ENCODE measurements around the gene RBM15B. TPM values are rescaled to one million over a fixed set of nuclear protein-coding genes. Genes with fewer than 3 reads are reported as not detected.

The RBM15B gene
- total and polyA plus RNA-seq, 9 of the 15 experiments (the other 6 are each of a cell fraction or from before 2014, with no cell fraction given): 1.8 to 21.0 (median 10.5) TPM

- H3K9me3 ChIP-seq (replicated peaks; ENCODE audit: control insufficient read depth, insufficient read depth, low read depth, low read length): no peaks in the 10 kb centered on the region
- H2AFZ ChIP-seq (ENCODE audit: low read depth, low read length): no peak overlapping the region
- ATAC-seq (no peak), DNase-seq (ENCODE audit: extremely low read depth in 1 of 4, low spot score in 3 of 4) (peak in 2 of 4 experiments; percentile 13 to 14), FAIRE-seq (no peak)
- BruUV-seq (replicated peaks): no TSS peak
- in situ Hi-C loops (cut with MboI) (no loop called here), intact Hi-C loops (cut with micrococcal nuclease) (no loop called here)
- ChIA-PET CTCF (ENCODE audit: low intra/inter-chr PET ratio) (no interaction called here), POLR2A (interaction anchor here (0.6 to 1.1 kb wide), 2 partner anchors 19 to 24 kb away, joined by 3 to 4 read pairs; no protein-coding TSS in a partner anchor)
- H3K4me3 ChIP-seq: peak overlapping the region; percentile 69
- H3K36me3 ChIP-seq (ENCODE audit: control insufficient read depth, insufficient read depth, low read length): peaks cover 80% of the 10 kb centered on the region
- peaks cover 50% of the 10 kb centered on the region for H3K79me2 ChIP-seq (ENCODE audit: control insufficient read depth, insufficient read depth, low read length)
- H3K27ac ChIP-seq (ENCODE audit: extremely low read depth, low read depth, low read length): peak overlapping the region; percentile 79; the same call in 2 of the 3 replicates
- peak overlapping the region; percentile 84 for H3K4me2 ChIP-seq (ENCODE audit: insufficient read depth, low read length)
- 82% methylated on average over 20 of the region's 42 CpGs for WGBS (ENCODE audit: insufficient coverage, low coverage, missing lambda C conversion rate)
- H3K9me1 ChIP-seq (ENCODE audit: control insufficient read depth, insufficient read depth, low read length): peaks cover 16% of the 10 kb centered on the region
- no peaks in the 10 kb centered on the region for H3K27me3 ChIP-seq (ENCODE audit: control insufficient read depth in 2 of 2, insufficient read depth in 2 of 2, low read length in 2 of 2)
- TF ChIP-seq RBFOX2 (IDR thresholded peaks at IDR 0.05; ENCODE audit: low read depth, low read length) (peak; percentile 47), ZNF24 (IDR thresholded peaks at IDR 0.05) (no peak), POLR2G (IDR thresholded peaks at IDR 0.05; ENCODE audit: low read depth, low read length) (0 out of 2 replicates have a peak, but pooled peaks have one; percentile 8)
- H4K20me1 ChIP-seq (replicated peaks; ENCODE audit: control insufficient read depth, insufficient read depth, low read length): peaks cover 32% of the 10 kb centered on the region; the same call in 1 of the 2 replicates
- H3K4me1 ChIP-seq (replicated peaks in 1 of 2; ENCODE audit: control insufficient read depth in 2 of 2, insufficient read depth in 2 of 2, low read length in 2 of 2): peaks cover 18 to 34% of the 10 kb centered on the region in 2 experiments; a peak in 4 of 5 replicates
- peak overlapping the region; percentile 81 to 92; a peak in 3 of 4 replicates for H3K9ac ChIP-seq (ENCODE audit: insufficient read depth in 1 of 2, low read depth in 2 of 2, low read length in 2 of 2)
Observed at GRCh38 chr3:51392355-51393133, 1.5 kb downstream of the RBM15B start.

GRCh38 chr3:51393134-51393495 is 2.0 kb downstream of the RBM15B start:
- peaks cover 44% of the 10 kb centered on the region for H3K79me2 ChIP-seq (ENCODE audit: control insufficient read depth, insufficient read depth, low read length)
- no peak overlapping the region for H3K27ac ChIP-seq (ENCODE audit: extremely low read depth, low read depth, low read length)
- peaks cover 14 to 34% of the 10 kb centered on the region in 2 experiments; a peak in 4 of 5 replicates for H3K4me1 ChIP-seq (replicated peaks in 1 of 2; ENCODE audit: control insufficient read depth in 2 of 2, insufficient read depth in 2 of 2, low read length in 2 of 2)
- DNase-seq (ENCODE audit: extremely low read depth in 1 of 4, low spot score in 3 of 4) (no peak), ATAC-seq (no peak), FAIRE-seq (no peak)
- no peak overlapping the region for H3K4me3 ChIP-seq
- peaks cover 11% of the 10 kb centered on the region for H3K9me1 ChIP-seq (ENCODE audit: control insufficient read depth, insufficient read depth, low read length)
- BruUV-seq (replicated peaks): TSS peak; percentile 34
- ChIA-PET POLR2A (interaction anchor here (0.6 to 1.0 kb wide), 4 partner anchors 8 to 14 kb away, joined by 3 to 5 read pairs (median 4); partner anchors contain the start of gene MANF), CTCF (ENCODE audit: low intra/inter-chr PET ratio) (no interaction called here)
- intact Hi-C loops (cut with micrococcal nuclease) (no loop called here), in situ Hi-C loops (cut with MboI) (no loop called here)
- H3K27me3 ChIP-seq (ENCODE audit: control insufficient read depth in 2 of 2, insufficient read depth in 2 of 2, low read length in 2 of 2): no peaks in the 10 kb centered on the region
- H4K20me1 ChIP-seq (replicated peaks; ENCODE audit: control insufficient read depth, insufficient read depth, low read length): peaks cover 26% of the 10 kb centered on the region; the same call in 1 of the 2 replicates
- H2AFZ ChIP-seq (ENCODE audit: low read depth, low read length): no peak overlapping the region
- H3K9me3 ChIP-seq (replicated peaks; ENCODE audit: control insufficient read depth, insufficient read depth, low read depth, low read length): no peaks in the 10 kb centered on the region
- H3K36me3 ChIP-seq (ENCODE audit: control insufficient read depth, insufficient read depth, low read length): peaks cover 78% of the 10 kb centered on the region; the same call in 2 of the 3 replicates
- WGBS (ENCODE audit: insufficient coverage, low coverage, missing lambda C conversion rate): 97% methylated on average over 5 of the region's 17 CpGs
- H3K4me2 ChIP-seq (ENCODE audit: insufficient read depth, low read length): no peak overlapping the region
- H3K9ac ChIP-seq (ENCODE audit: insufficient read depth in 1 of 2, low read depth in 2 of 2, low read length in 2 of 2): peak overlapping the region in 1 of 2 experiments; percentile 61; a peak in 2 of 4 replicates
- no peak for TF ChIP-seq BRF1 (IDR thresholded peaks at IDR 0.05; ENCODE audit: borderline replicate concordance, extremely low read depth, insufficient read length)
- no peak for TF ChIP-seq CREB3L1 (IDR thresholded peaks at IDR 0.05; ENCODE audit: borderline replicate concordance, low read depth)
- TF ChIP-seq NR2C2 (CRISPR knock-in tag; IDR thresholded peaks at IDR 0.05): no peak
- TF ChIP-seq NR2C2 (tag; IDR thresholded peaks at IDR 0.05): no peak
- no peak for TF ChIP-seq ZNF57 (CRISPR knock-in tag; IDR thresholded peaks at IDR 0.05)
- TF ChIP-seq SREBF1 (IDR thresholded peaks at IDR 0.05; ENCODE audit: borderline replicate concordance, low read depth, low read length): no peak
- no peak for TF ChIP-seq THAP7 (CRISPR knock-in tag; IDR thresholded peaks at IDR 0.05)
- TF ChIP-seq RBFOX2 (IDR thresholded peaks at IDR 0.05; ENCODE audit: low read depth, low read length): peak; percentile 12
- no peak for TF ChIP-seq ZNF707 (CRISPR knock-in tag; conservative IDR thresholded peaks at IDR 0.05)
- no peak for TF ChIP-seq ZSCAN29 (IDR thresholded peaks at IDR 0.05)
- TF ChIP-seq HOXB6 (CRISPR knock-in tag; IDR thresholded peaks at IDR 0.05; ENCODE audit: borderline replicate concordance): no peak

Data from K562 (cell line).